Psoas muscle (tissue), 8 donors: ENCODE results near the gene SHROOM3. TPM values are rescaled to one million over a fixed set of nuclear protein-coding genes. Genes with fewer than 3 reads are reported as not detected.
A peak's percentile ranks its signal among the peaks of the same experiment; 100 is the strongest.

Experiments
- ATAC-seq, 4 donors: fragments of 200-7000 bp; cut with Tn5 transposase; one replicate each; pipeline ENCODE4 v1.9.1; 2020; ENCODE audit warnings: moderate library complexity in 3 of 4, mild to moderate bottlenecking in 2 of 4
- DNase-seq, 2 donors: peaks; one replicate each; pipeline ENCODE4 v3.0.0-alpha.2; 2020
- H3K27ac ChIP-seq: fragments of 200-600 bp; one replicate; pipeline ENCODE4 v1.8.0; 2022
- H3K27me3 ChIP-seq, 3 donors: fragments of 200-600 bp in 1 of 3; one replicate each; pipeline versions ENCODE4 v1.6.1 to v1.8.0; 2013 to 2022; ENCODE audit warnings: low read length in 2 of 3, mild to moderate bottlenecking in 2 of 3, moderate library complexity in 1 of 3; ENCODE audit not compliant: insufficient read depth in 3 of 3
- H3K36me3 ChIP-seq, 2 donors: fragments of 200-600 bp in 1 of 2; one replicate each; pipeline versions ENCODE4 v1.6.1 to v1.8.0; 2013 to 2022; ENCODE audit warnings: low read depth in 1 of 2, mild to moderate bottlenecking in 1 of 2, moderate library complexity in 1 of 2; ENCODE audit not compliant: insufficient read depth in 1 of 2
- H3K4me1 ChIP-seq: fragments of 200-600 bp; one replicate; pipeline ENCODE4 v1.8.0; 2022
- H3K4me3 ChIP-seq: fragments of 200-600 bp; one replicate; pipeline ENCODE4 v1.8.0; 2022; ENCODE audit warnings: mild to moderate bottlenecking
- H3K9me3 ChIP-seq: fragments of 200-600 bp; one replicate; pipeline ENCODE4 v1.8.0; 2022
- CTCF ChIP-seq: fragments of 200-600 bp; IDR thresholded peaks from one replicate; pipeline ENCODE4 v1.8.0; 2022; ENCODE audit warnings: antibody characterized with exemption
- WGBS, 3 donors: extraction: QIAGEN DNeasy Blood & Tissue Kit; methylation state at CpG; one replicate each; pipeline versions ENCODE4 v1.1.6 to v1.1.7; 2013; 5-methylcytosine and 5-hydroxymethylcytosine counted together
- intact Hi-C, 2 donors: fragments of 100-400 bp; cut with DNase I; formaldehyde crosslinking; loops; one replicate each; pipeline versions ENCODE4 v1.11.0 to v1.14.2; 2022
- polyA plus RNA-seq, 3 donors: library from polyadenylated mRNA; stranded (reverse); fragments of 200-250 nt; gene quantifications; one replicate each; pipeline ENCODE4 v1.2.3, GENCODE V29; 2013
- total RNA-seq, 4 donors: library from RNA; stranded (reverse); fragmentation: NEBNext Ultra II Directional in 2 of 4; extraction: Animal tissue kit (Norgen Biotek cat#: 25700) in 2 of 4; gene quantifications; one replicate each; pipeline versions ENCODE4 v1.2.1 to v1.2.4, GENCODE V29; 2021 to 2023
- donor health status: healthy with polysubstance abuse.
- donor health status: DM: no; HTN: no; CAD: no; lungs with moderate emphysema.
- donor health status: Bipolar disorder and iron deficiency.
- donor health status: healthy.
- donor health status: DM: yes; HTN: yes; CAD: no.
- donor health status: DM: no; HTN: no; CAD: no.
- donor health status: DM: no; HTN: no; CAD: no.
- donor health status: DM: yes; HTN: yes; CAD: no.

The SHROOM3 gene
- total and polyA plus RNA-seq, 7 donors, result 0.01 to 0.79 (median 0.06) TPM

DNA sequence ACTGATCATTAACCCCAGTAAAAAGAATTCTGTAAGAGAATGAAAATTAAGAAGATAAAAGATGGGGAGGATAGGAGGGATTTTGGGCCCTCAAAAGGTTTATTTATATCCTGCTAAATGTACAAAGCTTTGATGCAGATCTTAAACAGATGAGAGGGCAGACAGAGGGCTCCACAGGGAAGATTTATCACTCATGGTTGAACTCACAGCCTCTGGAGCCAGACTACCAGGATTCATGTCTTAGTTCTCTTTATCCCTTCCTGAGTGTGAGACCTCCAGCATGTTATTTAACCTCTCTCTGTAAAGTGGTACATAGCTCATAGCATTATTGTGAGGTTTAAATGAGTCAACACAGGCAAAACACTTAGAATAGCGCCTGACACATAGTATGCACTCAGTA, 388.5 kb downstream of the SHROOM3 start:
- WGBS, 3 donors, result 94 to 95% (median 94%) methylated on average over 1 of the region's 1 CpG
- DNase-seq (no peak), ATAC-seq (no peak)

DNA sequence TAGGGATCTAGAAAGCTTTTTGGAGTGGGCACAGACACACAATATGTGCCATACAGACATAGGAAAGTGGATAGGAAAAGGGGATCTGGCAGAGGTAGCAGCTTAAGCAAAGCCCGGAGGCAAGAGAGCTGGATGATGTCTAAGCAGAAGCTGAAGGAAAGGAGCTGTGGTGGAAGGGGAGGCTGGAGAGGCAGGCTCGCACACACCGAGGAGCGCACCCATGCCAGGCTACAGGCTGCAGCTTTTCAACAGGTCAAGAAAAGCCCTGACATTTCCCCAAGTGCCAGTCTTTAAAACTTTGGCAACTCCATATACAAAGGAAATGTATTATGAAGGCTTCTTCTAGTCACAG, 395.6 kb downstream of the SHROOM3 start:
- no peak for ATAC-seq
- no peak for DNase-seq
- Histone ChIP-seq H3K4me1 (peaks cover 15% of the 10 kb centered on the region), H3K9me3 (no peaks in the 10 kb centered on the region), H3K27ac (peak overlapping the region; percentile 36), H3K27me3 (no peaks in the 10 kb centered on the region), H3K4me3 (no peak overlapping the region), H3K36me3 (no peaks in the 10 kb centered on the region)
- intact Hi-C loops, result no loop called here
- whole genome bisulfite sequencing, 3 donors, result 20 to 29% (median 26%) methylated on average over 4 of the region's 4 CpGs
- no peak for TF ChIP-seq CTCF

More for the DNA sequence above, 388.5 kb downstream of the SHROOM3 start:
- peaks cover 0 to 4% (median 0%) of the 10 kb centered on the region in 3 donors for H3K27me3 ChIP-seq
- TF ChIP-seq CTCF, result no peak
- H3K27ac ChIP-seq, result no peak overlapping the region
- H3K4me3 ChIP-seq, result no peak overlapping the region
- intact Hi-C loops, result no loop called here
- no peaks in the 10 kb centered on the region for H3K4me1 ChIP-seq
- no peaks in the 10 kb centered on the region for H3K9me3 ChIP-seq
- no peaks in the 10 kb centered on the region for H3K36me3 ChIP-seq

DNA sequence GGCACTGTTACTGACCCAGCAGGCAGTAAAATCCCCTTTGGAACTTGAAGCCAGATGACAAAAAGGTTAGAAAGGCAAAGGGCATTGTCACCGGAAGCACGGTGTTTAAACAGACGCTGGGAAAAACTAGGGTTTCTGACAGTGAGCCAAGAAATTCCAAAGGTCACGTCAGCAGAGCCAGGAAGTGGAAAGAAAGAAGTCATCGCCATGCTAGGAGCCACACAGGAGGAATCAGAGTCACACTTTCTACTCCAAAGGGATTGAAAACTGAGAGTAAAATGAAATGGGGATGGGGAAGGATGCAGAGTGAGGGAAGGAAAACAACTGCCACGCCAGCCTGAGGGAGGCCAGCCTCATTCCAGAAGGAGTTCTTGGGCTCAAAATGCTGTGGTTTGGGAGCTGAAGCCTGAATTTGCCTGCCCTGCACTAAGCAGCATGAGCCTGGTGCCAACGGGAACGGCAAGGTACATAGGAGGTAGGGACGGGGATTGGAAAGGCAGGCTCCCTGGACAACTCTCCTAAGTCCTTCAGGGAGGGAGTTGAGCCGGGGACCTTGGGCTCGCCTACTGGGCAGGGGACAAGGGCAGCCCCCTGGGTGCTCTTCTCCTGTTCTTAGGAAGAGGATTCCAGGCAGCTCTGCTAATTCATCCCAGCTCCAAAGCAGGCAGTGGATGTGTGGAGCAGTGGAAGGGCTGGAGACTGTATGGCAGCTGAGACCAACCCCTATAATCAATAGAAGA, 396.1 kb downstream of the SHROOM3 start:
- no peaks in the 10 kb centered on the region for H3K36me3 ChIP-seq
- H3K27me3 ChIP-seq, result no peaks in the 10 kb centered on the region
- H3K4me1 ChIP-seq, result peaks cover 15% of the 10 kb centered on the region
- peak overlapping the region; percentile 61 for H3K27ac ChIP-seq
- no peak overlapping the region for H3K4me3 ChIP-seq
- TF ChIP-seq CTCF, result no peak
- H3K9me3 ChIP-seq, result no peaks in the 10 kb centered on the region
- intact Hi-C loops, result no loop called here
- ATAC-seq (peak in 3 of 4 donors; percentile 16 to 65 (median 27)), DNase-seq (no peak)
- 28 to 38% (median 30%) methylated on average over 11 of the region's 11 CpGs for WGBS, 3 donors

GRCh38 chr4:76831711-76832373, 396.8 kb downstream of the SHROOM3 start:
- H3K36me3 ChIP-seq, result no peaks in the 10 kb centered on the region
- H3K27ac ChIP-seq, result peak overlapping the region; percentile 61
- no peak overlapping the region for H3K4me3 ChIP-seq
- no peaks in the 10 kb centered on the region for H3K9me3 ChIP-seq
- intact Hi-C loops, result no loop called here
- ATAC-seq (no peak), DNase-seq (no peak)
- WGBS, 3 donors, result 79 to 82% (median 81%) methylated on average over 7 of the region's 7 CpGs
- peaks cover 15% of the 10 kb centered on the region for H3K4me1 ChIP-seq
- H3K27me3 ChIP-seq, result no peaks in the 10 kb centered on the region
- no peak for TF ChIP-seq CTCF

Other genes with a start within 250 kb of the SHROOM3 start
- 100 to 1,000 TPM; 109 to 199 (median 170) TPM for gene SCARB2, start 221.4 kb upstream of the SHROOM3 start, total RNA-seq
- 100 to 1,000 TPM in 1 of 3 donors, 10 to 100 TPM in 2; 58.5 to 107 (median 81.7) TPM for gene SCARB2, start 221.4 kb upstream of the SHROOM3 start, polyA plus RNA-seq
- 1 to 10 TPM; 1.7 to 4.6 (median 3.2) TPM for gene FAM47E, start 183.5 kb upstream of the SHROOM3 start, total RNA-seq
- gene FAM47E, start 183.5 kb upstream of the SHROOM3 start, polyA plus RNA-seq, result 1 to 10 TPM; 1.2 to 2.6 (median 1.5) TPM
- 10 to 100 TPM; 39.8 to 59.7 (median 47.2) TPM for gene STBD1, start 128.5 kb upstream of the SHROOM3 start, total RNA-seq
- 10 to 100 TPM; 11.7 to 52.2 (median 32.2) TPM for gene STBD1, start 128.5 kb upstream of the SHROOM3 start, polyA plus RNA-seq
- gene CCDC158, start 14.1 kb upstream of the SHROOM3 start, total RNA-seq, result under 1 TPM in 3 of 4 donors, not detected in 1; 0.17 to 0.32 (median 0.17) TPM
- not detected for gene CCDC158, start 14.1 kb upstream of the SHROOM3 start, polyA plus RNA-seq